Stimulated activated CD8-positive, alpha-beta memory T cell treated with anti-CD3 and anti-CD28 coated beads, Interleukin-15, amount 100 ng/mL, for 1 hour (primary cell): ENCODE data around the gene ORC5.
"Not testable (repeated sequence)": the region's sequence is repeated elsewhere in the genome, so short reads cannot be mapped to it uniquely, and the experiment has no call there.

Experiments
- DNase-seq: peaks from one replicate; pipeline ENCODE4 v3.0.0-alpha.2; 2020; ENCODE audit warnings: low read depth

ORC5 gene

GRCh38 chr7:104185346-104185745 is 22.5 kb downstream of the ORC5 start:
- no peak for DNase-seq

GRCh38 chr7:104179178-104179577 is 28.6 kb downstream of the ORC5 start:
- DNase-seq, result no peak

GRCh38 chr7:104177565-104178083 is 30.2 kb downstream of the ORC5 start:
- DNase-seq, result not testable (repeated sequence)

GRCh38 chr7:104176332-104176731 is 31.5 kb downstream of the ORC5 start:
- DNase-seq, result no peak

DNA sequence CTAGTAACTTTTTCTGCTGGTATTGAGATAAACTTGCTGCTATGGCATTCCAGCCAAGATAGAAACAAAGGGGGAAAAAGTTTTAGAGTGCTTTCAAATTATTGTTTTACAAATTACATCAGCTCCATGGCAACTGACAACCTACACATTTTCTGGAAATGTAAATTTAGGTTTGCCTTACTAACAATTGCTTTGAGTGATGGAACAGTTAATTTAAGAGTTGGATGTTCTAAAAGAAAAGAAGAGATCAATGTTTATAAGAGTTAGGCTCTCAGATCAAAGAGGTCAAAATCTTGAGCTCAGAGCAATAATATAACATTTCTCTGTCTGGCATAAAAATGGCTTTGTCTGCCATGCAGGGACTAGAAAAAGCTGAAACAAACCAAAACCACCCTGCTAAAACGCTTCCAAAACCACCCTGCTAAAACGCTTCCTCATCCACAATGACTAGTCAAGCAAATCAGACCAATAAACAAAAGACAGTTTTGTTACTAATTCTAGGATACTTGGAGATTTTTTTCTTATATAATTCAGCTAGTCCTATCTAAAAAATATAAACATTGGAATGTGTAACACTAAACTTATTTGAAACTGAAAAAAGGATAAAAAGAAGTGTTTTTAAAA is 32.3 kb downstream of the ORC5 start:
- no peak for DNase-seq

GRCh38 chr7:104174798-104175197 is 33.0 kb downstream of the ORC5 start:
- DNase-seq, result no peak

- no peak for DNase-seq
These were observed 45.7 kb downstream of the ORC5 start for GRCh38 chr7:104162081-104162480.

DNA sequence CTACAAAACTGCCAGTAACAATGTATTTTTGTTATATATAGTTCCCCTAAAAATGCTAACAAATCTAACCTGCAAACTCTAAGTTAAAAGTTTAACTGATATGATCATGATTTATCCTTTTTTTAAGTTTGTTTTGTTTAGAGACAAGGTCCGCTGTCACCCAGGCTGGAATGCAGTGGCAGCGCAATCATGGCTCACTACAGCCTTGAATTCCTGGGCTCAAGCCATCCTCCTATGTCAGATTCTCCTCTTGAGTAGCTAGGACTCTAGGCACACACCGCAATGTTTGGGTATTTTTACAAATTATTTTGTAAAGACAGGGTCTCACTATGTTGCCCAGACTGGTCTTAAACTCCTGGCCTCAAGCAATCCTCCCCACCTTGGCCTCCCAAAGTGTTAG is 46.6 kb downstream of the ORC5 start:
- DNase-seq, result no peak

DNA sequence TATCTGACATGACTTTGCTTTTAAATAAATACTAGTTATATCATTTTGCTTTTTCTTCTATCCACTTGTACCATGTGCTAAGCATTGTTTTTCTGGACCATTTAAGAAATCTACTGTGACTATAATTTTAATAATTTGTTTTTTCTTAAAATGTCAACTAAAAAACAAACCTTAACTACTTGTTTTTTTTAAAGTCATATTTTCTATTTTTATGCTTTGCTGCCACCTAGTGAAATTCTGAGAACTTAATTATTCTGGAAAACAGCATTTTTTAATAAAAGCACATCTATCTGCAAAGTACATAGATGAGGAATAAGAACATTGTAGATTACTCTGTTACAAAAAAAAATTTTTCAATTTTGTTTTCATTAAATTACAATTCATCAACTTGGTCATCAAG is 47.4 kb downstream of the ORC5 start:
- DNase-seq, result no peak

- DNase-seq, result no peak
These were observed 51.0 kb downstream of the ORC5 start for GRCh38 chr7:104156842-104157277.

DNA sequence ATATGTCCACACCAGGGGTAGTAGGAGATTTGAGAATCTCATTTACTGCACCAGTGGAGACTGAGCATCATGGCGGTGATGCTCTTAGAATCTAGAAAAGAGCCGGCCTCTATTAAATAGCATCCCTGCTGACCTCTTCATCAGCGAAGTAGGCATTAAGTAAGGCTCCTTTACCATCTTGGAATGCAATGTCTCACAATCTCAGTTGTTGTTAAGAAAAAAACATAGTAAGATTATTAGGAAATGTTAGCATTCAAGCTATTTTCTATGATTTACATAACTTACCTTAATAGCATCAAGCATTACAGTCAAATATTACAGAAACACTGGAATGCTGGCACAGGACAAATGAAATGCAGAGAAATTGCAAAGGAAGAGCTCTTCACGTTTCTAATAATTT is 54.5 kb downstream of the ORC5 start:
- DNase-seq, result no peak

DNA sequence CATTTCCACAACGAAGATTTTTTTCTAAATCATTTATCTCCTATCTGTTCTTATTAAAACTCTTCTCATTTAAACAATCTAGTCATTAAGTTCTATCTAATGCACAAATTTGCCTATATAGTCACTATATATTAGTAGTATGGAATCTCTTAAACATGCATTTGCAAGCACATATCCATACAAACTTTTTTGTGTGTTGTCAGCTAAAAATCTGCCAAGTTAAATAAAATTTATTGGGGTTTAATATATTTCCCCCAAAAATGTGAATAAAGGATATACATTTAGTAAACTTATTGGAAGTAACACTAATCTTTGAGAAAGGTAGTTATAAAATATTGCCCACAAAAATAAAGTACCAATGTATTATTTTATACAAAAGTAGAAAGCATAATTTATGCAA is 55.3 kb downstream of the ORC5 start:
- no peak for DNase-seq

DNA sequence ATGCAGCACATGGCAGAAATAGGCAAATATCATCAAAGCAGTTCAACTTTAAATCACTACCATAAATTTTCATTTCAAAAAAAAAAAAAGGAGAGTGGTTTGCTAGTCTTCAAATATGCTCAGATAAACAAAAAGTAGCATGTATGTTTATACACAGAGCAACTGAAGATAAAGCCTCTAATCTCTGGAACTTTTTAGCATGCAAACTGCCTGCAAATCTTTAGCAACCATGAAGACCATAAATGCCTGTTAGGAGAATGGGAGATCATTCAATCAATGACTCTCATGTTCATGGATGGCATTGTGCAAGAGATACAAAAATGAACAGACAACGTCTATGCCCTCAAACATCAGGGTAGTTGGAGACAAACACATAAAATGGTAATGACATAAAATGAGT is 57.3 kb downstream of the ORC5 start:
- no peak for DNase-seq

DNA sequence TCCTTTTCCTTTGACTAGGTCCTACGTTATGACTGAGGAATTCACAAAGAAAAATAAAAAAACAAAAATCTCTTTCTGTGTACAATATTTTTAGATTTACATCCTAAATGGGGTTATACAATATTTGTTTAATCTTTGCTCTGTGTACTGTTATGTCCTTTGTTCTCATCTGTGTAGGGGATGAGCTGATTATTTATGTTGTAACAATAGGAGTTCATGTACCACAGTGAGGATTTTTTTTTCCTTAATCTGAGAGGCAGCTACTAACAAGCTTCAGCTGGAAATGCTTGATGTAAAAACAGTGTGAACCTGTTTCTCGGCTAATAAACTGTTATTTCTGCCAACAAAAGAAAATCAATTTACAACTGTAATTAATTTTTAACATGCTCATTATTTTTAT is 58.0 kb downstream of the ORC5 start:
- DNase-seq, result no peak

DNA sequence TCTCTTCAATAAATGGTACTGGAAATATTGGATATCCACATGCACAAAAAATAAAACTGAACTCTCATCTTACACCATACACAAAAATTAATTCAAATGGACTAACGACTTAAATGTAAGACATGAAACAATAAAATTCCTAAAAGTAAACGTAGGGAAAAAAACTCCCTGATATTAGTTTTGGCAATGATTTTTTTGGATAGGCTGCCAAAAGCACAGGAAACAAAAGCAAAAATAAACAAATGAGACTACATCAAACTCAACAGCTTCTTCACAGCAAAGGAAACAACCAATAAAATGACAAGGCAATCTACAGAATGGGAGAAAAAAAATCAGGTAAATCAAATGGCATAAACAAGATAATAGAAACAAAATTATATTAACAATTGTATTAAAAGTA is 65.7 kb downstream of the ORC5 start:
- DNase-seq, result no peak

GRCh38 chr7:104137971-104138370 is 69.8 kb downstream of the ORC5 start:
- no peak for DNase-seq

- no peak for DNase-seq
These were observed 70.3 kb downstream of the ORC5 start for GRCh38 chr7:104137511-104137910.

GRCh38 chr7:104136981-104137380 is 70.8 kb downstream of the ORC5 start:
- no peak for DNase-seq

DNA sequence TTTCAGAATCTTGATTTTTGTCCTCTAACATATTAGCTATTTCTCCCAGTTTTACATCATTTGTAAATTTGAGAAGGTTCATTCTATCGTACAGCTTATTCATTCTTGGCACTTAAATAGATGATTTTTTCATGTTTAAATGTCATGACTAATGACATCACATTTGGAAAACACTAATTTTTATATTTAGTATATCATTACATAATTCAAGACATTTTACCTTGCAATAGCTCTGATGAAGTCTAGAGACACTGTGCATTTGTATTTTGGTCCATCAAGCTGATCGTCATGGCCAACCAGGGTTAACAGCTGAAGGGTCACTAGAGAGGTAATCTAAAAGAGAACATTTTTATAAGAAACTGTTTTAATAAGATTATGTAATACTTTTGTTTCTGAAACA is 71.3 kb downstream of the ORC5 start:
- no peak for DNase-seq

- DNase-seq, result no peak
These were observed 71.9 kb downstream of the ORC5 start for GRCh38 chr7:104135760-104136558.

- no peak for DNase-seq
These were observed 74.6 kb downstream of the ORC5 start for GRCh38 chr7:104133238-104133637.

DNA sequence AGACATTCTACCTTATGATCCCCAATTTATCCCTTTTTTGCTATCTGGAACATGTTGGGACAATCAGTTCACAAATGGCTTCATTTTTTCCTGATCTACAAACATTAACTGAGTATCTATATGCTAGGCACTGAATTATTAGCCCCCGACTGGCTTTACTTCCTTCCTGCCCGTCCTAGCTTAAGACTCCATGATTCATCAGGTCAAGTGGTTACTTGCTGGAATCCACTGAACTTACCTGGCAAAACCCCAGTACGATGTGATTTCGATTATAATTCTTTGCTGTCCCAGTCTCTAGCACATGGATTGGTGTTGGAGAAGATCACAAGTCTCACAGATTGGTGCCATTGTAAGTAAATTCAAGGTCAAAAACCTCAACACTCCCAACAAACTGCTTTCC is 77.1 kb downstream of the ORC5 start:
- DNase-seq, result no peak

DNA sequence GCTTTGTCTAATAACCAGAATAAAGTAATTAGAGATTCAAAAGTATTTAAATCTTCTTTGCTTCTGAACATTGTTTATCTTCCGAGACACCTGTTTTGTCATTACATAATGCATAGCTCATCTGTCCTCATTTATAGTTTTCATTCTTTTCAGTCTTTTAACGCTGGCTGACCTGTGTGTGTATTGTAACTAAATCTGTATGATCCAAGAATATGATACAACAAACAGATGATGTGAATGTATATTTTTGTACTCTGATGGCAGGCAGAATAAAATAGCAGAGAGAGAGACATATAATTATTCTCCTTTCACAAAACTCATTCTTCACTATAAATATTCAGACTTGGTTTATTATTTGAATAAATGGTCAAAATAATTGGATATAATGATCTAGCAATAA is 80.6 kb downstream of the ORC5 start:
- DNase-seq, result no peak

GRCh38 chr7:104126411-104126841 is 81.4 kb downstream of the ORC5 start:
- no peak for DNase-seq
